PC-3 (cell line): Measurements from ENCODE around the gene PITPNB. TPM values are rescaled to one million over a fixed set of nuclear protein-coding genes. Genes with fewer than 3 reads are reported as not detected.

Experiments
- ATAC-seq: fragments of 200-7000 bp; cut with Tn5 transposase; 2 replicates; pipeline ENCODE4 v1.9.1; 2020; ENCODE audit warnings: mild to moderate bottlenecking, moderate library complexity
- BruUV-seq: library from RNA; stranded (reverse); fragments of 400-500 nt; replicated peaks from 2 replicates; lab custom pipeline; 2021; lab: Mats Ljungman, UMichigan
- CTCF ChIA-PET: fragments of 300-600 bp; sonication (Branson Sonifier 250); formaldehyde crosslinking; loops from one replicate; lab custom pipeline; 2022; ENCODE audit warnings: antibody characterized with exemption; lab: Charles Lee
- POLR2A ChIA-PET: fragments of 300-600 bp; sonication (Branson Sonifier 250); formaldehyde crosslinking; loops from one replicate; lab custom pipeline; 2022; ENCODE audit warnings: antibody characterized with exemption; ENCODE audit not compliant: unreplicated experiment; lab: Charles Lee
- DNase-seq: peaks from one replicate; pipeline ENCODE4 v3.0.0-alpha.2; 2015
- H2AFZ ChIP-seq: fragments of 300-600 bp; sonication (generic); 2 replicates; pipeline ENCODE4 v1.6.0; 2016; ENCODE audit warnings: antibody characterized with exemption, low read length
- H3F3A ChIP-seq: fragments of 300-600 bp; sonication (generic); one replicate; pipeline ENCODE4 v1.6.0; 2017; ENCODE audit warnings: antibody characterized with exemption, low read length, control low read depth, mild to moderate bottlenecking; ENCODE audit not compliant: unreplicated experiment
- H3K27ac ChIP-seq: fragments of 300-600 bp; sonication (generic); 2 replicates; pipeline ENCODE4 v1.5.1; 2016; ENCODE audit warnings: mild to moderate bottlenecking, low read length
- H3K27me3 ChIP-seq: fragments of 300-600 bp; sonication (generic); 2 replicates; pipeline ENCODE4 v1.6.1; 2016; ENCODE audit warnings: low read length, mixed read lengths
- H3K36me3 ChIP-seq: fragments of 300-600 bp; sonication (generic); 2 replicates; pipeline ENCODE4 v1.6.1; 2016; ENCODE audit warnings: low read depth, mixed run types, low read length, mixed read lengths
- H3K4me1 ChIP-seq: fragments of 300-600 bp; sonication (generic); 2 replicates; pipeline ENCODE4 v1.5.1; 2016; ENCODE audit warnings: low read length; ENCODE audit not compliant: insufficient read depth
- H3K4me2 ChIP-seq: fragments of 300-600 bp; sonication (generic); 2 replicates; pipeline ENCODE4 v1.6.0; 2016; ENCODE audit warnings: low read length
- H3K4me3 ChIP-seq: fragments of 300-600 bp; sonication (generic); 2 replicates; pipeline ENCODE4 v1.5.1; 2016; ENCODE audit warnings: mild to moderate bottlenecking, low read length, mixed read lengths
- H3K79me2 ChIP-seq: fragments of 300-600 bp; sonication (generic); 2 replicates; pipeline ENCODE4 v1.6.1; 2017; ENCODE audit warnings: low read length, mixed read lengths
- H3K9ac ChIP-seq: fragments of 300-600 bp; sonication (generic); 2 replicates; pipeline ENCODE4 v1.6.0; 2016; ENCODE audit warnings: mild to moderate bottlenecking, low read length
- H3K9me2 ChIP-seq: fragments of 300-600 bp; sonication (generic); replicated peaks from 2 replicates; pipeline ENCODE4 v1.6.1; 2016; ENCODE audit warnings: mixed run types, low read length, mixed read lengths
- H3K9me3 ChIP-seq: fragments of 300-600 bp; sonication (generic); 2 replicates; pipeline ENCODE4 v1.6.1; 2016; ENCODE audit warnings: low read length, mixed read lengths
- H4K20me1 ChIP-seq: fragments of 300-600 bp; sonication (generic); 2 replicates; pipeline ENCODE4 v1.6.1; 2016; ENCODE audit warnings: low read length, mixed read lengths
- CTCF ChIP-seq: fragments of 300-600 bp; sonication (generic); conservative IDR thresholded peaks from 2 replicates; pipeline ENCODE4 v1.5.1; 2017; ENCODE audit warnings: antibody characterized with exemption, low read depth, mild to moderate bottlenecking, low read length
- EZH2 ChIP-seq: fragments of 300-600 bp; sonication (generic); IDR thresholded peaks from one replicate; pipeline ENCODE4 v1.6.1; 2017; ENCODE audit warnings: antibody characterized with exemption, mild to moderate bottlenecking, low read length; ENCODE audit not compliant: unreplicated experiment
- EZH2phosphoT487 ChIP-seq: fragments of 300-600 bp; sonication (generic); IDR thresholded peaks from 2 replicates; pipeline ENCODE4 v1.6.1; 2018; ENCODE audit warnings: mild to moderate bottlenecking, antibody characterized with exemption, low read length, borderline replicate concordance
- intact Hi-C: fragments of 100-400 bp; cut with micrococcal nuclease; formaldehyde crosslinking; loops from 2 replicates; pipeline ENCODE4 v1.9.0; 2023
- total RNA-seq: library from RNA; depleted of rRNA; stranded (reverse); fragments of >200 nt; gene quantifications from 2 replicates; pipeline ENCODE4 v1.2.3, GENCODE V29; 2014

PITPNB gene
- total RNA-seq, 1 experiment from 2014 or later: 15.3 TPM

GRCh38 chr22:27825174-27825573 is 93.9 kb downstream of the PITPNB start:
- no TSS peak for BruUV-seq
- ChIA-PET POLR2A (no interaction called here), CTCF (no interaction called here)
- Histone ChIP-seq H3K4me1 (no peaks in the 10 kb centered on the region), H3K27ac (no peak overlapping the region), H4K20me1 (no peaks in the 10 kb centered on the region), H3K36me3 (no peaks in the 10 kb centered on the region), H3K4me3 (no peak overlapping the region), H3K79me2 (no peaks in the 10 kb centered on the region), H3K9me2 (no peaks in the 10 kb centered on the region), H3K4me2 (no peak overlapping the region), H3K27me3 (no peaks in the 10 kb centered on the region), H3F3A (no peaks in the 10 kb centered on the region), H3K9ac (no peak overlapping the region), H2AFZ (no peak overlapping the region), H3K9me3 (no peaks in the 10 kb centered on the region)
- peak; percentile 55 for TF ChIP-seq CTCF
- no peak for TF ChIP-seq EZH2phosphoT487
- no peak for TF ChIP-seq EZH2
- no peak for DNase-seq
- intact Hi-C loops: no loop called here
- ATAC-seq: no peak

GRCh38 chr22:27823221-27823620 is 95.8 kb downstream of the PITPNB start:
- POLR2A ChIA-PET: no interaction called here
- TF ChIP-seq EZH2 (no peak), CTCF (no peak), EZH2phosphoT487 (no peak)
- no TSS peak for BruUV-seq

GRCh38 chr22:27820896-27821866 is 97.9 kb downstream of the PITPNB start:
- no peak overlapping the region for H3K4me2 ChIP-seq
- no peaks in the 10 kb centered on the region for H4K20me1 ChIP-seq

More at GRCh38 chr22:27823221-27823620, 95.8 kb downstream of the PITPNB start:
- Histone ChIP-seq H3K9me2 (no peaks in the 10 kb centered on the region), H3K9me3 (no peaks in the 10 kb centered on the region), H3K27ac (no peak overlapping the region), H3K79me2 (no peaks in the 10 kb centered on the region), H3K4me2 (no peak overlapping the region), H3K4me1 (no peaks in the 10 kb centered on the region), H3K4me3 (no peak overlapping the region), H3F3A (no peaks in the 10 kb centered on the region), H3K9ac (no peak overlapping the region), H3K36me3 (no peaks in the 10 kb centered on the region), H2AFZ (no peak overlapping the region), H3K27me3 (no peaks in the 10 kb centered on the region), H4K20me1 (no peaks in the 10 kb centered on the region)
- CTCF ChIA-PET: no interaction called here
- ATAC-seq (no peak), DNase-seq (no peak)
- intact Hi-C loops: no loop called here

More at GRCh38 chr22:27820896-27821866, 97.9 kb downstream of the PITPNB start:
- Histone ChIP-seq H2AFZ (no peak overlapping the region), H3K9me3 (no peaks in the 10 kb centered on the region), H3K9ac (no peak overlapping the region), H3K79me2 (no peaks in the 10 kb centered on the region), H3K36me3 (no peaks in the 10 kb centered on the region), H3K27me3 (no peaks in the 10 kb centered on the region), H3K9me2 (no peaks in the 10 kb centered on the region), H3K4me3 (no peak overlapping the region), H3K4me1 (no peaks in the 10 kb centered on the region), H3K27ac (no peak overlapping the region), H3F3A (no peaks in the 10 kb centered on the region)
- ChIA-PET CTCF (no interaction called here), POLR2A (no interaction called here)
- no TSS peak for BruUV-seq
- ATAC-seq (no peak), DNase-seq (no peak)
- intact Hi-C loops: no loop called here
- TF ChIP-seq EZH2 (no peak), CTCF (no peak), EZH2phosphoT487 (no peak)
